Fibroblast of peridontal ligament (primary cell): ENCODE results near the gene C1orf35.

ENCODE experiments used
- DNase-seq: peaks from one replicate; pipeline ENCODE4 v3.0.0-alpha.2; 2010; ENCODE audit errors: extremely low read depth

Gene C1orf35

GRCh38 chr1:228094432-228095016, 8.6 kb downstream of the C1orf35 start:
- no peak for DNase-seq

- DNase-seq = no peak
Observed at GRCh38 chr1:228093050-228093906, 9.8 kb downstream of the C1orf35 start.

DNA sequence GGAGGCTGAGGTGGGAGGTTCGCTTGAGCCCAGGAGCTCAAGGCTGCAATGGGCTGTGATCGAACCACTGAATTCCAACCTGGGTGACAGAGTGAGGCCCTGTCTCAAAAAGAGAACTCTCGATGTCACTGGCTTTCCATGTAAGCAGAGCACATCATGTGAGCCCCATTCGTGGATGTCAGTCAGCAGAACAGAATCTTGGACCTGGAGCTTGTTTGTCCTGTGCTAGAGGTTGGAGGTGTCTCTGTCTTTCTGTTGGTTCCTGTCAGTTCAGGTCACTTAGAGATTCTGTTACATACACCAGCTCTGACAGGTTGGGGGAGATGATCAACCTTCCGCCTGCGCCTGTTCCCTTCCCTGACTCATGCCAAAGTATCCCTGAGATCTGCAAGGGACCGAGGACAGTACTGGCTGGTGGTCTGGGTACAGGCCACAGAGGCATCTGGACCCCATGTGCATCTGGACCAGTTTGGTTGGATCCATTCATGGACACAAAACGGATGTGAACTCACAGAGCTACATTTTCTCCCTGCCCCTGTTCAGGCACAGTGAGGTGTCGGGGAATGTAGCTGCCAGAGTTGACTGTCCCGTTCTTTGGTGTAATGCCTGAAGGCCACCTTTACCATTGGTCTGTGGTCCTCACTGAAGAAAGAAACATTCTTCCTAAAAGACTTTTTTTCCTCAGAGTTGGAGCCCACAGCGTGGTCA, 10.6 kb downstream of the C1orf35 start:
- no peak for DNase-seq

DNA sequence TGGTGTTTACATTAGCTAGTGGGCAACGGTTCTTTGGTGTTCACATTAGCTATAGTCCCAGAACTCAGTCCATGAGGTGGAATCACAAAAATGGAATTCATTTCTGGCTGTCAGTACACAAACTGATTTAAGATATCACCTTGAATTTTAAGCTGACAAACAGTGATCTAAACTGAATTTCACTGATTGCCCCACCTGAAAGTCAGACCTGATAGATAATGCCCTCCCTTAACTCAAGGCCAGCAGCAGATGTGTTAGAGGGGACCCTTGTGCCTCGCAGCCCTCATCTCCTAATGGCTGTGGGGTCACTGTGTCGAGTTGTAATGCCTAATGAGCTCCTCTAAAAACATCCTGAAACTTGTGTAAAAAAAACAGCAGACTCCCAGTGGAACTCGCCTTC, 12.0 kb downstream of the C1orf35 start:
- no peak for DNase-seq

- DNase-seq = no peak
Observed at GRCh38 chr1:228090613-228091081, 12.5 kb downstream of the C1orf35 start.

- DNase-seq = no peak
Observed at GRCh38 chr1:228089519-228090380, 13.4 kb downstream of the C1orf35 start.

DNA sequence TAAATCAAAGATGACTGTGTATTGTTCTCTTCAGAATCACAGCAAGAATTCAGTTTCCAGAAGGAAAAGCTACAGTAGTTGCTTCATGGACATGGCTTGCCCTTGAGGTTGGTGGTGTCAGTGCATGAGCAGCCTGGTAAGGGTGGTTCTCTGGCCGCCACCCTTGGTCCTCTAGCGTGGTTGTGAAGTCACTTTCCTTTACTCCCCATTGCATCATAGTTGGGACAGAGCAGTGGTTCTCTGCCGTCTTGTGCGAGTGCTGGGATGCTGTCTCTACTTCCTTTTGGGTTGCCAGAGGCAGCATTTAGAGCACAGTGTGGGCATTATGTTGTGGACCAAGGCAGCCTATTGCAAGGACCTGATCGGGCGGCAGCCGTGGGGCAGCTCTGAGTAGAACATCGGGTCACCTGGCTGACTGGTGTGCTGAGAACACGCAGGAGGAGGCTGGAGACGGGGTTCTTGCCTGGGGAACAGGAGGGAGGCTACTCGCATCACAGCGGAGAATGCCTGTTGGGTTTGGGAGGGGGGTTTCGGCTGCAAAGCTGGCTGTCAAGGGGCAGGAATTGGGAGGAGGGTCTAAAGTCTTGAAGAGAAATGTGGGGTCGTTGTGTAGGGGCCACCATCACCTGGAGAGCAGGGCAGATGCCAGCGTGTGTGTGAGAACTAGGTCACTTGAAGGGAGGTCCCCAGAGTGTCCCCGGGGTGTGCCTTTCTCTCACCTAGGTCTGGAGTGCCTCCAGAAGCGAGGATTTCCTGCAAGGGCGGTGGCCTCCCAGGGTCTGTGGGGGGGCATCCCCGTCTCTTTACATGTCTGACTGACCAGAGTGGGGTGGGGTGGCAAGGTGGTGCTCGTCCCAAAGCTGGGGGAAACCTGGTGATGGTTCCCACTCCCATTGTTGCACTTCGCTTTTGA, 14.3 kb downstream of the C1orf35 start:
- no peak for DNase-seq

- peak; percentile 66 for DNase-seq
Observed at GRCh38 chr1:228087771-228088251, 15.3 kb downstream of the C1orf35 start.

GRCh38 chr1:228085287-228085951, 17.7 kb downstream of the C1orf35 start:
- DNase-seq = peak; percentile 83

DNA sequence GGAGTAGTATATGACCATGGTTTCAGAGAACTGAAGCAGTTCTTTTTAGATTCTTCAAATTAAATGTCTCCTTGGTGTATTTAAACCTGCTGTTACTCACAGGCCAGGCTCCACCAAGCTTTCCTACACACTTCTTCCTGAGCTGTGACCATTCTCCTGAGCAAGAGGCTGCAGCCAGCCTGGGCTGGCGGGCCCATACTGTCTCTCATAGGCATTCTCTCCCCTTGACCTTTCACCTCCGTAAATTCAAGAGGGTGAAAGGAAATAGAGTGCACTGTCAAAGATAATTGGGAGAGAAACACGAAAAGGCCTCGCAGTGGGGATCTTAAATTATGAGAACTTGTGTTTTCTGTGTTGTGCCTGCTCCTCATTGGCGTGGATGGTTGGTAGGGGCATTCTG, 18.3 kb downstream of the C1orf35 start:
- DNase-seq = no peak

GRCh38 chr1:228084325-228084724, 18.8 kb downstream of the C1orf35 start:
- peak; percentile 83 for DNase-seq

- DNase-seq = no peak
Observed at GRCh38 chr1:228083871-228084278, 19.2 kb downstream of the C1orf35 start.

- no peak for DNase-seq
Observed at GRCh38 chr1:228082918-228083870, 19.9 kb downstream of the C1orf35 start.

DNA sequence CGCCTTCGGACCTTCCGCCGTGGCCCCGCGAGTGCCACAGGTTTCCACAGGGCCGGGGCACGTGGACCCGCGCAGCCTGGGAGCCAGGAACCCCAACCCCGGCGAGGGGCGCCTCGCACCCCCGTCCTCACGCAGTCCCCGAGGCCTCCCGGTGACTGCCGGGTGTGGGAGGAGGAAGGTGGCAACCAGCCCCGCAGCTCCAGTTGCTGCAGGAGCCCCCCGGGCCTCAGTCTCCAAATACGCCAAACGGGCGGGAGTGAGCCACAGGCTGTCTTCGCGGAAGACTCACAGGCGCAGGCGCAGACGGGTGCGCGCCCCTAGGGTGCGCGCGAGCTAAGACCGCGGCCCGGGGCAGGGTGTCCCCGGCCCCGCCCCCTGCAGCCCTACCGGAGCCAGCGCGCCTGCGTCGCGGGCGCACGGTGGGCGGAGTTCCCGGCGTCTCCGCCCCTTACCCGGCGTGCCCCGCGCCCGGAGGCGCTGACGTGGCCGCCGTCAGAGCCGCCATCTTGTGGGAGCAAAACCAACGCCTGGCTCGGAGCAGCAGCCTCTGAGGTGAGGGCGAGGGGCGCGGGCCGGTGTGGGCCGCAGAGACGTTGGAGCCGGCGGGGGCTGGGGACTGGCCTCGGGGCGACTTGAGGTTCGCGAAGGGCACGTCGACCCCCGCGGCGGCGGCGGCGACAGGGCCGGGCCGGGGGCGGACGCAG, 20.8 kb downstream of the C1orf35 start, which contains the start of gene ARF1:
ARF1 (plus strand) TSS at position 495 of the 704 bp plus-strand sequence. CDS start 14,407 bp downstream, outside the sequence.
- DNase-seq = peak; percentile 89

GRCh38 chr1:228081578-228082213, 21.4 kb downstream of the C1orf35 start:
- DNase-seq = no peak

GRCh38 chr1:228081144-228081543, 22.0 kb downstream of the C1orf35 start:
- no peak for DNase-seq

GRCh38 chr1:228079601-228080263, 23.4 kb downstream of the C1orf35 start:
- no peak for DNase-seq
